Kidney epithelial cell (primary cell): Measurements from ENCODE around the gene CES5A. TPM values are rescaled to one million over a fixed set of nuclear protein-coding genes. Genes with fewer than 3 reads are reported as not detected.
"Not testable (repeated sequence)": the region's sequence is repeated elsewhere in the genome, so short reads cannot be mapped to it uniquely, and the experiment has no call there.

ENCODE experiments used
- DNase-seq: peaks from one replicate; pipeline ENCODE4 v3.0.0-alpha.2; 2010; ENCODE audit warnings: low read depth
- H3K27me3 ChIP-seq: 2 replicates; pipeline ENCODE4 v1.6.0; 2011; ENCODE audit warnings: low read length; ENCODE audit not compliant: control insufficient read depth, insufficient read depth
- H3K36me3 ChIP-seq: 2 replicates; pipeline ENCODE4 v1.5.1; 2011; ENCODE audit warnings: low read length; ENCODE audit not compliant: control insufficient read depth, insufficient read depth
- H3K4me3 ChIP-seq: 2 replicates; pipeline ENCODE4 v1.5.1; 2011; ENCODE audit warnings: low read depth, mild to moderate bottlenecking, control low read depth, low read length
- total RNA-seq: library from RNA; depleted of rRNA; stranded (reverse); fragments of >200 nt; gene quantifications from 2 replicates; pipeline ENCODE4 v1.2.3, GENCODE V29; 2015
- TF ChIP-seq, protein P1 (sequence below): IDR thresholded peaks from 2 replicates; pipeline ENCODE4 v1.5.1; 2011; ENCODE audit warnings: mild to moderate bottlenecking, moderate library complexity, low read length, control low read depth, inconsistent platforms; ENCODE audit not compliant: insufficient read depth, poor library complexity, severe bottlenecking

The CES5A gene
- total RNA-seq, 1 donor from 2014 or later: not detected

DNA sequence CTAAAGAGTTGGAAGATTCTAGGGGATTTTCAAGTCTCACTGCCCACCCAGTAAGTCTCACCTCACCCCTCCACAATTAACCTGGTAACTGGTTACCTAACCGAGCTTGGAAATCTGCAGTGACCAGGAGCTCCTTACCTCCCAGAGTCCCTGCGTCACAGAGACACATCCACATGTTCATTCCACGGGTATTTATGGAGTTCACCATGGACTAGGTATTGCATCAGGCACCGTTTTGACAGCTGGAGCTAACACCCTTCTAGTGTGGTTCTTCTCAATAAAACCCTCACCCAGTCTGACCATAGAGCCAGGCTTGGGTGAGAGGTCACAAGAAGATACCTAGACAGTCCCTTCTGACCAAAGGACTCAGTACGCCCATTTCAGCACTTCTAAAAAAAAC is 2.1 kb downstream of the CES5A start:
- H3K27me3 ChIP-seq: no peaks in the 10 kb centered on the region
- TF ChIP-seq, protein P1, sequence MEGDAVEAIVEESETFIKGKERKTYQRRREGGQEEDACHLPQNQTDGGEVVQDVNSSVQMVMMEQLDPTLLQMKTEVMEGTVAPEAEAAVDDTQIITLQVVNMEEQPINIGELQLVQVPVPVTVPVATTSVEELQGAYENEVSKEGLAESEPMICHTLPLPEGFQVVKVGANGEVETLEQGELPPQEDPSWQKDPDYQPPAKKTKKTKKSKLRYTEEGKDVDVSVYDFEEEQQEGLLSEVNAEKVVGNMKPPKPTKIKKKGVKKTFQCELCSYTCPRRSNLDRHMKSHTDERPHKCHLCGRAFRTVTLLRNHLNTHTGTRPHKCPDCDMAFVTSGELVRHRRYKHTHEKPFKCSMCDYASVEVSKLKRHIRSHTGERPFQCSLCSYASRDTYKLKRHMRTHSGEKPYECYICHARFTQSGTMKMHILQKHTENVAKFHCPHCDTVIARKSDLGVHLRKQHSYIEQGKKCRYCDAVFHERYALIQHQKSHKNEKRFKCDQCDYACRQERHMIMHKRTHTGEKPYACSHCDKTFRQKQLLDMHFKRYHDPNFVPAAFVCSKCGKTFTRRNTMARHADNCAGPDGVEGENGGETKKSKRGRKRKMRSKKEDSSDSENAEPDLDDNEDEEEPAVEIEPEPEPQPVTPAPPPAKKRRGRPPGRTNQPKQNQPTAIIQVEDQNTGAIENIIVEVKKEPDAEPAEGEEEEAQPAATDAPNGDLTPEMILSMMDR: no peak
- no peak overlapping the region for H3K4me3 ChIP-seq
- H3K36me3 ChIP-seq: no peaks in the 10 kb centered on the region
- no peak for DNase-seq

GRCh38 chr16:55872130-55872529 is 3.0 kb downstream of the CES5A start:
- Histone ChIP-seq H3K36me3 (no peaks in the 10 kb centered on the region), H3K27me3 (no peaks in the 10 kb centered on the region), H3K4me3 (no peak overlapping the region)
- DNase-seq: no peak
- TF ChIP-seq, protein P1: no peak

DNA sequence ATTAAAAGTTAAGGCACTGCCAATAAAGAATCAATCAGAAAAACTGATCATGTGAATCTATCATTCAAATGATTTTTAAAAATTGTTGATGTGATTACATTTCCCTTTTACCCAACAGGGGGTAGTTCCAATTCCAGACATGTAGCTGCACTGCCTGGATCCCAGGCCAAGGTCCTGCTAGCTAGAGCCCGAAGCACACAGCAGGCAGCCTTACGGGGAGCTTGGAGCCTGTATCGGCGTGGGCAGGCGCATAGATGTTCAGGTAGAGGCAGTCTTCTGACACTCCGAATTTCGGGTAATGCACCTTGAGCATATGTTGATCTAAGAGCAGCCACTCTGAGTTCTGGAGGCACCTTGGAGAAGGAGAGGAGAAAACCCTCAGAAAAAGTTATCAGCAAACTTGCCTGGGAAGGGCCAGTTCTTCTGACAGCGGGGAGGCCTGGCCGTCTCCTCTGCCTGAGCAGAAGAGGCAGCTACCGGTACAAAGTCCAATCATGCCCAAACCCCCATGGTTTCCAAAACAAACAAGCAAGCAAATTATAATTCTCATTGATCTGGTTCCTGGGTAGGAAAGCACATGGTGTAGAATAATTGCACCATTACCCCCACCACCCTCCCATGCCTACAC is 3.6 kb downstream of the CES5A start:
- Histone ChIP-seq H3K36me3 (no peaks in the 10 kb centered on the region), H3K27me3 (no peaks in the 10 kb centered on the region), H3K4me3 (no peak overlapping the region)
- TF ChIP-seq, protein P1: no peak
- no peak for DNase-seq

DNA sequence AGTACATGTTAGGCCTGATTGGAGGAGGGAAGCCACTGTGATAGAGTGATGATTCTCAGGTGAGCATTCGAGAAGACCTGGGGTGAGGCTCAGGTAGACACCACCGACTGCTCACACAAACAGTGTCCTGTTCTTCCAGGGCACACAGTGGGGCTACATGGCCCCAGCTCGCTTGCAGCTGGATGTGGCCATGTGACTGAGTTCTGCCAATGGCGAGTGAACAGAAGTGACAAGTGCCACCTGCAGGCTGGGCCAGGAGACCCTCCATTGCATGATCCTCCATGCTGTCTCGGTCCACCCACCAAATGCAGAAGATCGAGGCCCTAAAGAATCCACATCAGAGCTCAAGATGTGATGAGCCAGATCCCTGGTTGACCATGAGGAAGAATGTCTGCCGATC is 6.2 kb downstream of the CES5A start:
- TF ChIP-seq, protein P1: no peak
- Histone ChIP-seq H3K27me3 (no peaks in the 10 kb centered on the region), H3K36me3 (no peaks in the 10 kb centered on the region), H3K4me3 (no peak overlapping the region)
- DNase-seq: no peak

DNA sequence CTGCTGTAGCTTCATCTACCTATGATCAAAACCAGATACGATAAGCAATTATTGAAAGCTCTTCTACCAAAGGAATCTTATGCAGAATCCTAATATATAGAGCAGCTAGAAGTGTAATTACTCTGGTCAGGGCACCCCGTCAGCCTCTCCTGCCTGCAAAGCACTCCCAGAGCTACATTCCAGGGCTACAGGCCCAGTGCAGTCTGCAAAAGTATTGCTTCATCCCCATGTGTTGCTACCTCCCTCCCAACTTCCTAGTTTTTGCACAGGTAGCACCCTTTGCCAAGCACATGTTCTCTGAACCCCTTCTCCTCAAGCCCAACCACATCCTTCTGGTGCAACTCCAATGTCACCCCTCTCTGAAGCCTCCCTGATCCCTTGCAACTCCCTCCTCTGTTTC is 7.0 kb downstream of the CES5A start:
- no peak for DNase-seq
- TF ChIP-seq, protein P1: no peak
- Histone ChIP-seq H3K4me3 (no peak overlapping the region), H3K27me3 (no peaks in the 10 kb centered on the region), H3K36me3 (no peaks in the 10 kb centered on the region)

DNA sequence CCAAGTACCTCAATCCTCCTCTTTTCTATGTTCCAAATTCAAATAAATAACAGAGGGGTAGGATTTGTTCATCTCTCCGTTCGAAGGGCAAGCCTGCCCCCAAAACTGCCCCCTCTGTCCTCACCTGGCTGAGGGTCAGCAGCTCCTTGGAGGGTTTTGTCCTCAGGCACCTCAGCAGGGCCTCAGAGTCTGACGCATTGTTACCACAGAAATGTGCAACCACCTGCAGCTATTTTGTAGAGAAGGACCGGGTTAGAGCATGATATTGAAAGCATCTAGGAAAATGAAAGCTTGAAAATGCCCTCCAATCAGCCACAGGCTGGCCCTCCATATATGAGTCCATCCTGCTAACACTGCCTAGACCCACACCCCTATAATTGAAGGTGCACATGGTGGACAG is 13.9 kb downstream of the CES5A start:
- Histone ChIP-seq H3K27me3 (no peaks in the 10 kb centered on the region), H3K4me3 (no peak overlapping the region), H3K36me3 (no peaks in the 10 kb centered on the region)
- TF ChIP-seq, protein P1: no peak
- DNase-seq: no peak

GRCh38 chr16:55857650-55858049 is 17.5 kb downstream of the CES5A start:
- not testable (repeated sequence) for DNase-seq, H3K27me3 ChIP-seq, H3K4me3 ChIP-seq

More at GRCh38 chr16:55857650-55858049, 17.5 kb downstream of the CES5A start:
- H3K36me3 ChIP-seq: not testable (repeated sequence)
